WTC11 (cell line): Measurements from ENCODE around the gene ZDHHC18. TPM values are rescaled to one million over a fixed set of nuclear protein-coding genes. Genes with fewer than 3 reads are reported as not detected.

ENCODE experiments used
- ATAC-seq: fragments of 200-7000 bp; cut with Tn5 transposase; 2 replicates; pipeline ENCODE4 v1.10.0; 2021; ENCODE audit warnings: mild to moderate bottlenecking, moderate library complexity
- CTCF ChIA-PET: fragments of 300-600 bp; sonication (Branson Sonifier 250); formaldehyde crosslinking; loops from one replicate; lab custom pipeline; 2021; ENCODE audit warnings: antibody characterized with exemption; lab: Charles Lee
- POLR2A ChIA-PET: fragments of 350-600 bp; sonication (Branson Sonifier 250); formaldehyde crosslinking; loops from one replicate; lab custom pipeline; 2021; ENCODE audit warnings: antibody characterized with exemption; lab: Charles Lee
- DNase-seq: peaks from one replicate; pipeline ENCODE4 v3.0.0; 2021; ENCODE audit warnings: low spot score
- H3K27ac Mint-ChIP-seq: 2 replicates; pipeline ENCODE4 v1.8.0; 2021; ENCODE audit warnings: mixed read lengths
- H3K27me3 Mint-ChIP-seq: 2 replicates; pipeline ENCODE4 v1.8.0; 2021; ENCODE audit warnings: low read depth, mild to moderate bottlenecking, moderate library complexity, mixed read lengths
- H3K36me3 Mint-ChIP-seq: 2 replicates; pipeline ENCODE4 v1.8.0; 2021; ENCODE audit warnings: mixed read lengths
- H3K4me1 Mint-ChIP-seq: 2 replicates; pipeline ENCODE4 v1.8.0; 2022; ENCODE audit warnings: mixed read lengths
- H3K4me3 Mint-ChIP-seq: 2 replicates; pipeline ENCODE4 v1.8.0; 2021; ENCODE audit warnings: mild to moderate bottlenecking, moderate library complexity, mixed read lengths
- H3K9me3 Mint-ChIP-seq: 2 replicates; pipeline ENCODE4 v1.8.0; 2021; ENCODE audit warnings: mixed read lengths
- AFF4 ChIP-seq: sonication (generic); formaldehyde crosslinking; IDR thresholded peaks from 2 replicates; pipeline ENCODE4 v1.8.1; 2023; ENCODE audit warnings: mild to moderate bottlenecking, missing genetic modification reagents, borderline replicate concordance
- FOXP4 ChIP-seq: sonication (generic); formaldehyde crosslinking; IDR thresholded peaks from 2 replicates; pipeline ENCODE4 v1.8.0; 2022; ENCODE audit warnings: mild to moderate bottlenecking, missing genetic modification reagents
- IRF2 ChIP-seq: sonication (generic); formaldehyde crosslinking; IDR thresholded peaks from 2 replicates; pipeline ENCODE4 v1.8.0; 2022; ENCODE audit warnings: low read depth, missing genetic modification reagents, borderline replicate concordance
- NFATC4 ChIP-seq: fragments of 250-450 bp; sonication (Bioruptor Pico); IDR thresholded peaks from 2 replicates; pipeline ENCODE4 v1.9.0; 2021; ENCODE audit warnings: mild to moderate bottlenecking
- NFE2L1 ChIP-seq: sonication (generic); formaldehyde crosslinking; IDR thresholded peaks from 2 replicates; pipeline ENCODE4 v1.8.1; 2023; ENCODE audit warnings: missing genetic modification reagents
- USF1 ChIP-seq: sonication (generic); formaldehyde crosslinking; IDR thresholded peaks from 2 replicates; pipeline ENCODE4 v1.8.0; 2022; ENCODE audit warnings: mild to moderate bottlenecking, missing genetic modification reagents
- ZNF121 ChIP-seq: sonication (generic); formaldehyde crosslinking; IDR thresholded peaks from 2 replicates; pipeline ENCODE4 v1.8.0; 2023; ENCODE audit warnings: missing genetic modification reagents
- ZNF396 ChIP-seq: fragments of 250-450 bp; sonication (Bioruptor Pico); IDR thresholded peaks from 2 replicates; pipeline ENCODE4 v1.8.0; 2021; ENCODE audit warnings: mild to moderate bottlenecking, moderate library complexity, borderline replicate concordance
- ZNF423 ChIP-seq: fragments of 250-450 bp; sonication (Bioruptor Pico); IDR thresholded peaks from 2 replicates; pipeline ENCODE4 v2.1.2; 2022; ENCODE audit warnings: mild to moderate bottlenecking, moderate library complexity
- ZNF512 ChIP-seq: sonication (generic); formaldehyde crosslinking; IDR thresholded peaks from 2 replicates; pipeline ENCODE4 v1.8.1; 2022; ENCODE audit warnings: missing genetic modification reagents, borderline replicate concordance
- ZNF532 ChIP-seq: fragments of 250-450 bp; sonication (Bioruptor Pico); IDR thresholded peaks from 2 replicates; pipeline ENCODE4 v1.9.0; 2021; ENCODE audit warnings: mild to moderate bottlenecking, borderline replicate concordance
- total RNA-seq: library from RNA; stranded (reverse); gene quantifications from 3 replicates; pipeline ENCODE4 v1.2.3, GENCODE V29; 2021

The ZDHHC18 gene
- total RNA-seq, 1 experiment from 2014 or later: 26.5 TPM

GRCh38 chr1:26829184-26829911, 2.9 kb downstream of the ZDHHC18 start (continued):
- no peak for TF ChIP-seq AFF4
- TF ChIP-seq USF1 (CRISPR knock-in tag): no peak
- no peak for TF ChIP-seq NFATC4
- no peak for TF ChIP-seq ZNF512 (CRISPR knock-in tag)

- Mint-ChIP-seq H3K27ac (no peak overlapping the region), H3K4me3 (no peak overlapping the region), H3K4me1 (peaks cover 21% of the 10 kb centered on the region), H3K27me3 (no peaks in the 10 kb centered on the region), H3K9me3 (no peaks in the 10 kb centered on the region), H3K36me3 (peaks cover 31% of the 10 kb centered on the region)
- CTCF ChIA-PET: interaction anchor here (0.8 to 1.5 kb wide), 2 partner anchors 10 to 31 kb away, joined by 3 read pairs; no protein-coding TSS in a partner anchor
- DNase-seq (no peak), ATAC-seq (no peak)
- POLR2A ChIA-PET: no interaction called here
- no peak for TF ChIP-seq ZNF423 (CRISPR knock-in tag)
- TF ChIP-seq FOXP4 (CRISPR knock-in tag): no peak
- no peak for TF ChIP-seq NFE2L1 (CRISPR knock-in tag)
- no peak for TF ChIP-seq IRF2 (CRISPR knock-in tag)
- no peak for TF ChIP-seq ZNF396 (CRISPR knock-in tag)
- TF ChIP-seq ZNF532 (CRISPR knock-in tag): no peak
- TF ChIP-seq ZNF121: no peak
These were observed 4.6 kb downstream of the ZDHHC18 start for GRCh38 chr1:26831059-26831458.
